Naive B cell (primary cell): ENCODE results near the gene CFAP43. TPM values are rescaled to one million over a fixed set of nuclear protein-coding genes. Genes with fewer than 3 reads are reported as not detected.
A peak's percentile ranks its signal among the peaks of the same experiment; 100 is the strongest.

Source experiments
- ATAC-seq, 2 donors: fragments of 150-1000 bp; cut with Tn5 transposase; 2 replicates each; pipeline ENCODE4 v1.10.0; 2021; ENCODE audit warnings: low read depth in 2 of 2, mild to moderate bottlenecking in 2 of 2, moderate library complexity in 2 of 2
- DNase-seq: peaks from one replicate; pipeline ENCODE4 v3.0.0; 2022
- H3K27ac Mint-ChIP-seq, 6 donors: one replicate each; pipeline ENCODE4 v1.8.0; 2020 to 2022; ENCODE audit warnings: mild to moderate bottlenecking in 6 of 6, mixed read lengths in 6 of 6, moderate library complexity in 5 of 6, inconsistent platforms in 2 of 6
- H3K27me3 Mint-ChIP-seq, 3 donors: one replicate each; pipeline ENCODE4 v1.8.0; 2021 to 2022; ENCODE audit warnings: mixed read lengths in 3 of 3, mild to moderate bottlenecking in 1 of 3
- H3K36me3 Mint-ChIP-seq, 2 donors: one replicate each; pipeline ENCODE4 v1.8.0; 2020 to 2022; ENCODE audit warnings: mixed read lengths in 2 of 2, inconsistent platforms in 1 of 2, mild to moderate bottlenecking in 1 of 2
- H3K4me1 Mint-ChIP-seq, 3 donors: one replicate each; pipeline ENCODE4 v1.8.0; 2020 to 2022; ENCODE audit warnings: mixed read lengths in 3 of 3, inconsistent platforms in 1 of 3, mild to moderate bottlenecking in 1 of 3, moderate library complexity in 1 of 3
- H3K4me3 Mint-ChIP-seq, 8 donors: one replicate each; pipeline ENCODE4 v1.8.0; 2020 to 2022; ENCODE audit warnings: mild to moderate bottlenecking in 8 of 8, mixed read lengths in 8 of 8, moderate library complexity in 8 of 8, inconsistent platforms in 2 of 8
- H3K9me3 Mint-ChIP-seq, 7 donors: one replicate each; pipeline ENCODE4 v1.8.0; 2020 to 2022; ENCODE audit warnings: mixed read lengths in 7 of 7, mild to moderate bottlenecking in 5 of 7, inconsistent platforms in 2 of 7, moderate library complexity in 1 of 7
- polyA plus RNA-seq, 6 donors: library from polyadenylated mRNA; unstranded; fragments of 300-500 nt; fragmentation: Illumina TruSeq; gene quantifications; one replicate each; pipeline ENCODE4 v1.2.3, GENCODE V29; 2021; ENCODE audit warnings: low read depth in 6 of 6

CFAP43 gene
- polyA plus RNA-seq, 6 donors from 2014 or later = not detected

- no peak overlapping the region for H3K4me3 Mint-ChIP-seq
These were observed 142.5 kb downstream of the CFAP43 start for GRCh38 chr10:104089621-104090020.

GRCh38 chr10:104088239-104088638 is 143.9 kb downstream of the CFAP43 start:
- no peak overlapping the region for H3K4me3 Mint-ChIP-seq
- no peaks in the 10 kb centered on the region for H3K4me1 Mint-ChIP-seq
- H3K36me3 Mint-ChIP-seq = no peaks in the 10 kb centered on the region
- H3K9me3 Mint-ChIP-seq = no peaks in the 10 kb centered on the region
- DNase-seq (no peak), ATAC-seq (no peak)
- H3K27me3 Mint-ChIP-seq = peaks cover 0 to 16% (median 6%) of the 10 kb centered on the region in 3 donors
- H3K27ac Mint-ChIP-seq = no peak overlapping the region

More at GRCh38 chr10:104089621-104090020, 142.5 kb downstream of the CFAP43 start:
- H3K4me1 Mint-ChIP-seq = no peaks in the 10 kb centered on the region
- no peaks in the 10 kb centered on the region for H3K36me3 Mint-ChIP-seq
- peaks cover 0 to 2% (median 0%) of the 10 kb centered on the region in 7 donors for H3K9me3 Mint-ChIP-seq
- peaks cover 0 to 16% (median 6%) of the 10 kb centered on the region in 3 donors for H3K27me3 Mint-ChIP-seq
- H3K27ac Mint-ChIP-seq = no peak overlapping the region
- no peak for ATAC-seq
- no peak for DNase-seq

DNA sequence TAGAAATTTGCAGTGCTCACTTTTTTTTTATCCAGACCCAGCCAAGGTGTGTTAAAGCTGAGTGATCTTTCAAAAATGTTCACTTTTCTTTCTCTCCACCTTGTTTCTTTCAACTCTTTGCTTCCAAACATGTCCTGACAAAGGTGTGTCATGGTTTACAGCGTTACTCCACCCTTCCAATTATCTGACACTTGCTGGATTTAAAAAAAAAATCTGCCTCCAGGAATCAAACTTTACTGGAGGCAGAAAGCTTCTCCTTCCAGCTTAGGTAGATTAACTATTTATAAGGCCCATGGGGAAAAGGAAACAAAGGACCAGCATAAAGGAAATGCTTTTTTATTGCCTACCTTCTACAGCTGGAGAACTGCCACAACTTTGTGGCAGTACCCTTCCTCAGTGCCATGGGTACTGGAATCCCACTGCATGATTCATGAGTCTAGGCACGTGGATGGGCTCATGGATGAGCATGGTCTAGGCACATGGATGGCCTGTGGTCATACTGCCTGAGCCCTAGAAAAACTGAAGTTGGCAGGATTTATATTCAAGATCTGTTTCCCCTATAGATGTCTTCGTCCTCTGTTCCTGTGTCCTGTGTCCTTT is 146.3 kb downstream of the CFAP43 start, which contains the start of gene COL17A1:
COL17A1 (minus strand) TSS at position 80 of the 600 bp plus-strand sequence. CDS start 5,207 bp downstream, outside the sequence.
- no peaks in the 10 kb centered on the region for H3K36me3 Mint-ChIP-seq
- no peaks in the 10 kb centered on the region for H3K9me3 Mint-ChIP-seq
- no peak within 1 kb of the TSS for H3K4me3 Mint-ChIP-seq
- H3K27ac Mint-ChIP-seq = peak within 1 kb of the TSS in 2 of 6 donors; percentile 6 to 88
- no peaks in the 10 kb centered on the region for H3K4me1 Mint-ChIP-seq
- ATAC-seq (no peak), DNase-seq (no peak)
- H3K27me3 Mint-ChIP-seq = peaks cover 0 to 11% (median 6%) of the 10 kb centered on the region in 3 donors

GRCh38 chr10:104084482-104085142 is 147.6 kb downstream of the CFAP43 start:
- H3K4me3 Mint-ChIP-seq = no peak overlapping the region
- H3K36me3 Mint-ChIP-seq = no peaks in the 10 kb centered on the region
- H3K27ac Mint-ChIP-seq = no peak overlapping the region
- H3K9me3 Mint-ChIP-seq = no peaks in the 10 kb centered on the region
- no peak for ATAC-seq
- no peak for DNase-seq
- H3K4me1 Mint-ChIP-seq = no peaks in the 10 kb centered on the region
- H3K27me3 Mint-ChIP-seq = peaks cover 4 to 7% (median 6%) of the 10 kb centered on the region in 3 donors

- H3K4me3 Mint-ChIP-seq = no peak overlapping the region
- no peaks in the 10 kb centered on the region for H3K9me3 Mint-ChIP-seq
- DNase-seq (no peak), ATAC-seq (no peak)
- peaks cover 0 to 7% (median 4%) of the 10 kb centered on the region in 3 donors for H3K27me3 Mint-ChIP-seq
- H3K27ac Mint-ChIP-seq = no peak overlapping the region
- no peaks in the 10 kb centered on the region for H3K4me1 Mint-ChIP-seq
- no peaks in the 10 kb centered on the region for H3K36me3 Mint-ChIP-seq
These were observed 150.2 kb downstream of the CFAP43 start for GRCh38 chr10:104081998-104082397.

DNA sequence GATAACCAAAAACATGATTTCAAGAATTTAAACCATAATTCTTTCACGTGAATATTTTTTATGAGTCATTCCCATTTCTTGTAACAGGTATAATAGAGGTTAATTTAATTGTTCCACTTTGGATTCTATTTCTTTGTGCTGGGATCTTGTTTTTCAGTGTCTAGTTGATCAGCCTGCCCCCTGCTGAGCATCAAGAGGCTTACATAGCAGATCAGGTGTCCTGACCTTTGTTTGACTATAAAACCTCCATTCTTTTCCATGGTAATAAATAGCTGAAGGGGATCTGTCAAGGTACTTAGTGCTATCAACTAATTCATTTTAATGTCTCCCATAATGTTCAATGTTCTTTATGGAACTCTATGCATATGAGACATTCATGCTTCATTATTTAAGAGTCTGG is 151.4 kb downstream of the CFAP43 start:
- DNase-seq = peak; percentile 6
- Mint-ChIP-seq H3K27ac (no peak overlapping the region), H3K4me3 (no peak overlapping the region), H3K27me3 (peaks cover 0 to 4% (median 0%) of the 10 kb centered on the region in 3 donors), H3K4me1 (no peaks in the 10 kb centered on the region), H3K9me3 (no peaks in the 10 kb centered on the region), H3K36me3 (no peaks in the 10 kb centered on the region)
- ATAC-seq = peak in 1 of 2 donors; percentile 43

Other genes starting within 250 kb of the CFAP43 start
- not detected for gene COL17A1, start 146.5 kb downstream of the CFAP43 start, polyA plus RNA-seq
- 10 to 100 TPM; 14.8 to 23.2 (median 20.5) TPM for gene SFR1, start 110.2 kb downstream of the CFAP43 start, polyA plus RNA-seq
- gene GSTO1, start 22.5 kb upstream of the CFAP43 start, polyA plus RNA-seq = 100 to 1,000 TPM in 4 of 6 donors, 10 to 100 TPM in 2; 91.6 to 128 (median 113) TPM
- gene GSTO2, start 36.8 kb upstream of the CFAP43 start, polyA plus RNA-seq = under 1 TPM in 5 of 6 donors, not detected in 1; 0.21 to 0.78 (median 0.49) TPM
- 10 to 100 TPM; 16.5 to 34.4 (median 19.6) TPM for gene ITPRIP, start 106.1 kb upstream of the CFAP43 start, polyA plus RNA-seq
- gene CFAP58, start 121.5 kb upstream of the CFAP43 start, polyA plus RNA-seq = not detected